Activated CD4-positive, alpha-beta T cell treated with anti-CD3 and anti-CD28 coated beads, Interleukin-2, amount 50 U/mL, for 48 hours (primary cell): ENCODE data around the gene PRPS2.

Experiments used
- DNase-seq, 2 experiments: peaks; one replicate each; pipeline ENCODE4 v3.0.0-alpha.2; 2020

PRPS2 gene

GRCh38 chrX:12791257-12792228 is at the start of gene PRPS2:
Gene PRPS2 (plus strand): TSS chrX:12791412. CDS start chrX:12791498, 86 bp downstream.
- DNase-seq: peak; percentile 81 to 85

- no peak for DNase-seq
Observed at GRCh38 chrX:12741416-12741815, 49.8 kb upstream of the PRPS2 start.

GRCh38 chrX:12747433-12747832 is 43.8 kb upstream of the PRPS2 start:
- DNase-seq: no peak

GRCh38 chrX:12751887-12752286 is 39.3 kb upstream of the PRPS2 start:
- no peak for DNase-seq

- no peak for DNase-seq
Observed at GRCh38 chrX:12753366-12753765, 37.8 kb upstream of the PRPS2 start.

GRCh38 chrX:12758291-12758690 is 32.9 kb upstream of the PRPS2 start:
- DNase-seq: no peak

GRCh38 chrX:12767856-12768255 is 23.4 kb upstream of the PRPS2 start:
- no peak for DNase-seq

- no peak for DNase-seq
Observed at GRCh38 chrX:12768491-12768890, 22.7 kb upstream of the PRPS2 start.

GRCh38 chrX:12770440-12770839 is 20.8 kb upstream of the PRPS2 start:
- no peak for DNase-seq

- peak; percentile 66 to 72 for DNase-seq
Observed at GRCh38 chrX:12771445-12772069, 19.7 kb upstream of the PRPS2 start.

GRCh38 chrX:12777670-12778069 is 13.5 kb upstream of the PRPS2 start:
- DNase-seq: no peak

- no peak for DNase-seq
Observed at GRCh38 chrX:12779534-12779933, 11.7 kb upstream of the PRPS2 start.

GRCh38 chrX:12788645-12789044 is 2.6 kb upstream of the PRPS2 start:
- DNase-seq: no peak

- DNase-seq: no peak
Observed at GRCh38 chrX:12789976-12790375, 1.2 kb upstream of the PRPS2 start.

- DNase-seq: no peak
Observed at GRCh38 chrX:12790885-12791256, 341 bp upstream of the PRPS2 start.

- no peak for DNase-seq
Observed at GRCh38 chrX:12792711-12793110, 1.5 kb downstream of the PRPS2 start.

- DNase-seq: no peak
Observed at GRCh38 chrX:12794654-12795053, 3.4 kb downstream of the PRPS2 start.

- DNase-seq: no peak
Observed at GRCh38 chrX:12798601-12799000, 7.4 kb downstream of the PRPS2 start.

- DNase-seq: no peak
Observed at GRCh38 chrX:12799118-12799517, 7.9 kb downstream of the PRPS2 start.

- no peak for DNase-seq
Observed at GRCh38 chrX:12802741-12803140, 11.5 kb downstream of the PRPS2 start.

GRCh38 chrX:12804655-12805054 is 13.4 kb downstream of the PRPS2 start:
- DNase-seq: no peak

- no peak for DNase-seq
Observed at GRCh38 chrX:12805333-12805732, 14.1 kb downstream of the PRPS2 start.

- no peak for DNase-seq
Observed at GRCh38 chrX:12811658-12812057, 20.4 kb downstream of the PRPS2 start.

GRCh38 chrX:12814420-12814819 is 23.2 kb downstream of the PRPS2 start:
- peak; percentile 11 to 25 for DNase-seq
